ENCODE data around the gene PXYLP1. TPM values are rescaled to one million over a fixed set of nuclear protein-coding genes. Genes with fewer than 3 reads are reported as not detected.

Gene PXYLP1
- total and polyA plus RNA-seq, 9 of the 15 experiments (the other 6 are each of a cell fraction or from before 2014, with no cell fraction given), result 0.80 to 2.9 (median 1.3) TPM

GRCh38 chr3:141231101-141231951 lies at the start of gene PXYLP1 (continued):
- TF ChIP-seq THAP12 (CRISPR knock-in tag; IDR thresholded peaks at IDR 0.05) (no peak), OTX1 (CRISPR knock-in tag; IDR thresholded peaks at IDR 0.05) (0 out of 2 replicates have a peak, but pooled peaks have one; percentile 11), ZNF644 (tag; IDR thresholded peaks at IDR 0.05; ENCODE audit: low read depth) (no peak), HMGN3 (IDR thresholded peaks at IDR 0.05; ENCODE audit: borderline replicate concordance, extremely low read depth, insufficient read length, low read depth, low read length) (peak; percentile 36), HCFC1 (IDR thresholded peaks at IDR 0.05; ENCODE audit: low read depth, low read length) (0 out of 2 replicates have a peak, but pooled peaks have one; percentile 23), ZNF780A (CRISPR knock-in tag; IDR thresholded peaks at IDR 0.05) (no peak), CC2D1A (IDR thresholded peaks at IDR 0.05) (no peak), SMAD4 (CRISPR knock-in tag; conservative IDR thresholded peaks at IDR 0.05) (peak; percentile 85; the same call in 1 of the 2 replicates), EHMT2 (IDR thresholded peaks at IDR 0.05) (no peak), ZSCAN32 (CRISPR knock-in tag; IDR thresholded peaks at IDR 0.05) (no peak), KAT8 (IDR thresholded peaks at IDR 0.05; ENCODE audit: low read depth) (no peak), KAT7 (CRISPR knock-in tag; IDR thresholded peaks at IDR 0.05; ENCODE audit: borderline replicate concordance) (0 out of 2 replicates have a peak, but pooled peaks have one; percentile 51), ARHGAP35 (IDR thresholded peaks at IDR 0.05; ENCODE audit: partially characterized antibody) (no peak), CREBBP (IDR thresholded peaks at IDR 0.05; ENCODE audit: low read depth, low read length) (no peak)
- TF ChIP-seq, protein P1, sequence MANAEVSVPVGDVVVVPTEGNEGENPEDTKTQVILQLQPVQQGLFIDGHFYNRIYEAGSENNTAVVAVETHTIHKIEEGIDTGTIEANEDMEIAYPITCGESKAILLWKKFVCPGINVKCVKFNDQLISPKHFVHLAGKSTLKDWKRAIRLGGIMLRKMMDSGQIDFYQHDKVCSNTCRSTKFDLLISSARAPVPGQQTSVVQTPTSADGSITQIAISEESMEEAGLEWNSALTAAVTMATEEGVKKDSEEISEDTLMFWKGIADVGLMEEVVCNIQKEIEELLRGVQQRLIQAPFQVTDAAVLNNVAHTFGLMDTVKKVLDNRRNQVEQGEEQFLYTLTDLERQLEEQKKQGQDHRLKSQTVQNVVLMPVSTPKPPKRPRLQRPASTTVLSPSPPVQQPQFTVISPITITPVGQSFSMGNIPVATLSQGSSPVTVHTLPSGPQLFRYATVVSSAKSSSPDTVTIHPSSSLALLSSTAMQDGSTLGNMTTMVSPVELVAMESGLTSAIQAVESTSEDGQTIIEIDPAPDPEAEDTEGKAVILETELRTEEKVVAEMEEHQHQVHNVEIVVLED (CRISPR knock-in tag; IDR thresholded peaks at IDR 0.05), result peak; percentile 23; the same call in 1 of the 2 replicates
- TF ChIP-seq, protein P2, sequence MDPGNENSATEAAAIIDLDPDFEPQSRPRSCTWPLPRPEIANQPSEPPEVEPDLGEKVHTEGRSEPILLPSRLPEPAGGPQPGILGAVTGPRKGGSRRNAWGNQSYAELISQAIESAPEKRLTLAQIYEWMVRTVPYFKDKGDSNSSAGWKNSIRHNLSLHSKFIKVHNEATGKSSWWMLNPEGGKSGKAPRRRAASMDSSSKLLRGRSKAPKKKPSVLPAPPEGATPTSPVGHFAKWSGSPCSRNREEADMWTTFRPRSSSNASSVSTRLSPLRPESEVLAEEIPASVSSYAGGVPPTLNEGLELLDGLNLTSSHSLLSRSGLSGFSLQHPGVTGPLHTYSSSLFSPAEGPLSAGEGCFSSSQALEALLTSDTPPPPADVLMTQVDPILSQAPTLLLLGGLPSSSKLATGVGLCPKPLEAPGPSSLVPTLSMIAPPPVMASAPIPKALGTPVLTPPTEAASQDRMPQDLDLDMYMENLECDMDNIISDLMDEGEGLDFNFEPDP (CRISPR knock-in tag; IDR thresholded peaks at IDR 0.05), result 0 out of 2 replicates have a peak, but pooled peaks have one; percentile 36
- TF ChIP-seq, protein P3, sequence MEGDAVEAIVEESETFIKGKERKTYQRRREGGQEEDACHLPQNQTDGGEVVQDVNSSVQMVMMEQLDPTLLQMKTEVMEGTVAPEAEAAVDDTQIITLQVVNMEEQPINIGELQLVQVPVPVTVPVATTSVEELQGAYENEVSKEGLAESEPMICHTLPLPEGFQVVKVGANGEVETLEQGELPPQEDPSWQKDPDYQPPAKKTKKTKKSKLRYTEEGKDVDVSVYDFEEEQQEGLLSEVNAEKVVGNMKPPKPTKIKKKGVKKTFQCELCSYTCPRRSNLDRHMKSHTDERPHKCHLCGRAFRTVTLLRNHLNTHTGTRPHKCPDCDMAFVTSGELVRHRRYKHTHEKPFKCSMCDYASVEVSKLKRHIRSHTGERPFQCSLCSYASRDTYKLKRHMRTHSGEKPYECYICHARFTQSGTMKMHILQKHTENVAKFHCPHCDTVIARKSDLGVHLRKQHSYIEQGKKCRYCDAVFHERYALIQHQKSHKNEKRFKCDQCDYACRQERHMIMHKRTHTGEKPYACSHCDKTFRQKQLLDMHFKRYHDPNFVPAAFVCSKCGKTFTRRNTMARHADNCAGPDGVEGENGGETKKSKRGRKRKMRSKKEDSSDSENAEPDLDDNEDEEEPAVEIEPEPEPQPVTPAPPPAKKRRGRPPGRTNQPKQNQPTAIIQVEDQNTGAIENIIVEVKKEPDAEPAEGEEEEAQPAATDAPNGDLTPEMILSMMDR (IDR thresholded peaks at IDR 0.05 in 2 of 3, conservative IDR thresholded peaks at IDR 0.05 in 1 of 3; ENCODE audit: insufficient read depth in 2 of 3, low read depth in 1 of 3, low read length in 3 of 3), result peak; percentile 58 to 89 (median 80)
- TF ChIP-seq, protein P4, sequence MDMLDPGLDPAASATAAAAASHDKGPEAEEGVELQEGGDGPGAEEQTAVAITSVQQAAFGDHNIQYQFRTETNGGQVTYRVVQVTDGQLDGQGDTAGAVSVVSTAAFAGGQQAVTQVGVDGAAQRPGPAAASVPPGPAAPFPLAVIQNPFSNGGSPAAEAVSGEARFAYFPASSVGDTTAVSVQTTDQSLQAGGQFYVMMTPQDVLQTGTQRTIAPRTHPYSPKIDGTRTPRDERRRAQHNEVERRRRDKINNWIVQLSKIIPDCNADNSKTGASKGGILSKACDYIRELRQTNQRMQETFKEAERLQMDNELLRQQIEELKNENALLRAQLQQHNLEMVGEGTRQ (CRISPR knock-in tag; IDR thresholded peaks at IDR 0.05), result no peak

Data from K562 (cell line).